SKM-1 treated with dmso at 0.1 percent for 144 hours (cell line): ENCODE measurements around the gene OR6T1.

ENCODE experiments used
- DNase-seq: peaks from one replicate; lab custom pipeline; 2025; ENCODE audit not compliant: unreplicated experiment; lab: John Stamatoyannopoulos, UW

The OR6T1 gene

GRCh38 chr11:123943738-123944137, at the start of gene OR6T1:
OR6T1 (minus strand) TSS chr11:123943838; CDS start chr11:123943838, 0 bp downstream.
- no peak for DNase-seq

- no peak for DNase-seq
Observed at GRCh38 chr11:123979311-123979710, 35.7 kb upstream of the OR6T1 start.

GRCh38 chr11:123977731-123978347, 34.2 kb upstream of the OR6T1 start, which contains the start of gene OR10S1:
OR10S1 (minus strand) TSS chr11:123977781; CDS start chr11:123977664, 117 bp downstream.
- no peak for DNase-seq

GRCh38 chr11:123976770-123977560, 33.3 kb upstream of the OR6T1 start:
- DNase-seq = no peak

GRCh38 chr11:123973816-123974215, 30.2 kb upstream of the OR6T1 start:
- no peak for DNase-seq

GRCh38 chr11:123956752-123957151, 13.1 kb upstream of the OR6T1 start:
- DNase-seq = no peak

GRCh38 chr11:123945132-123945531, 1.5 kb upstream of the OR6T1 start:
- no peak for DNase-seq

- DNase-seq = no peak
Observed at GRCh38 chr11:123942413-123942812, 1.2 kb downstream of the OR6T1 start.

- no peak for DNase-seq
Observed at GRCh38 chr11:123939317-123939716, 4.3 kb downstream of the OR6T1 start, which contains the start of gene OR4D5. OR4D5 (plus strand) TSS chr11:123939617; CDS start chr11:123939617, 0 bp downstream.

- DNase-seq = no peak
Observed at GRCh38 chr11:123924027-123924426, 19.6 kb downstream of the OR6T1 start.

- no peak for DNase-seq
Observed at GRCh38 chr11:123920943-123921342, 22.7 kb downstream of the OR6T1 start.

- no peak for DNase-seq
Observed at GRCh38 chr11:123905826-123906225, 37.8 kb downstream of the OR6T1 start.

GRCh38 chr11:123904932-123905331, 38.7 kb downstream of the OR6T1 start:
- DNase-seq = no peak

GRCh38 chr11:123903932-123904331, 39.7 kb downstream of the OR6T1 start:
- DNase-seq = no peak

- DNase-seq = no peak
Observed at GRCh38 chr11:123901867-123902266, 41.8 kb downstream of the OR6T1 start, which contains the start of gene OR8D4. OR8D4 (plus strand) TSS chr11:123902167; CDS start chr11:123906432, 4,265 bp downstream.

GRCh38 chr11:123899792-123900191, 43.8 kb downstream of the OR6T1 start:
- no peak for DNase-seq
